Smooth muscle cell of the brain vasculature (primary cell): ENCODE data around the gene ACYP1.

ENCODE experiments used
- DNase-seq: peaks from one replicate; pipeline ENCODE4 v3.0.0-alpha.2; 2012; ENCODE audit warnings: low read depth, low spot score

Gene ACYP1

GRCh38 chr14:75063491-75064204 lies at the start of gene ACYP1:
Gene ACYP1 (minus strand): TSS chr14:75064024. CDS start chr14:75063553, 471 bp downstream.
- DNase-seq, result peak; percentile 61

GRCh38 chr14:75109877-75110276 lies 46.1 kb upstream of the ACYP1 start:
- no peak for DNase-seq

DNA sequence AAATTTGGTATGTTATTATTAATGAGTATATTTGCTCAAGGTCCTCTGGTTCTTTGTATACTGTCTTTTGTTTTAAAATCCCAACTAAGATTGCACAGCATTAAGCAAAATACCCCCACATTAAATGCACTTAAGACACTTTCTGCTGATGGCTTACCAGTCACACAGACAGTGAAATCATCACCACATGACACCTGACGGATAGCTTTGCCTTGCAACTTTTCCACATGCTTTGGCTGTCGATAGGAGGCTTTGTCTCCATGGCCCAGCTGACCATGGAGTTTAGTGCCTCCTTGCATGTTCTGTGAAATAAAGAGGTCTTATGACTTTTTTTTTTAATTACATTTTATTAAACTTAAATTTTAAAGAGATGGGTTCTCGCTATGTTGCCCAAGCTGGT lies 43.4 kb upstream of the ACYP1 start:
- DNase-seq, result no peak

GRCh38 chr14:75101491-75101890 lies 37.7 kb upstream of the ACYP1 start:
- no peak for DNase-seq

DNA sequence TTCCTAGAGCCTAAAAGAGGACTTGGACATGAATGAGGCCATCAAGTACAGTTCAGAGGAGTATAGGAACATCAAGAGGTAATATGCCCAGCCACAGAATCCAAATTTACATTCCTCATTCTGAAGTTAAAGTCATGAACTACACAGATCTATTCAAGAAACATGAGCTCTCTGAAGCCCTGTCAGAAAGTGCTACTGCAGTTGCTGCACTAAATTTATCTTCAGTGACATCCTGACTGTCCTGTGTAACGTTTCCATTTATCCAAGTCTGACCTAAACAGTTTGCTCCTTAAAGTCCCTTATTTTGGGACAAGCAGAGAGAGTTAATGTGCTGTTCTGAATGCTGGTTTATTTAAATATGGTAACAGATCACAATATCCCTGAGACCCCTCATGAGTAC lies 34.9 kb upstream of the ACYP1 start:
- DNase-seq, result no peak

DNA sequence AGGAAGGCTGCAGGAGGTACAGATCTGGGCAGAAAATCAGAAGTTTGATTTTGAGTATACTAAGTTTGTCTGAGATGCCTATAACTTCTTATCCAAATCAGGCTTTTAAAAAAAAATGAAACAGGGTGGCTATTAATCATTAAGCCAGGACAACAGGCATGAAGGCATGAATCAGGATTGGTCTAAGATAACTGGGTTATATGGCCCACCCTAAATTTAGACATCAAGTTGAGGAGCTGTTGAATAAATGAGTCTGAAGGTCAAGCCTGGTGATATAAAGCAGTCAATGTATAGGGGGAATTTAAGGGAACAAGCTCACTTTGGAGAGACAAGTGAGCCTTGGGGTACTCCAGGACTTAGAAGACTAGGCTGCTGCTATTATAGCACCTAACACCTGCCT lies 34.4 kb upstream of the ACYP1 start:
- no peak for DNase-seq

- no peak for DNase-seq
These were observed 33.1 kb upstream of the ACYP1 start for GRCh38 chr14:75096959-75097358.

GRCh38 chr14:75095690-75096089 lies 31.9 kb upstream of the ACYP1 start:
- DNase-seq, result no peak

- DNase-seq, result no peak
These were observed 31.1 kb upstream of the ACYP1 start for GRCh38 chr14:75094896-75095295.

- DNase-seq, result no peak
These were observed 28.9 kb upstream of the ACYP1 start for GRCh38 chr14:75092698-75093097.

DNA sequence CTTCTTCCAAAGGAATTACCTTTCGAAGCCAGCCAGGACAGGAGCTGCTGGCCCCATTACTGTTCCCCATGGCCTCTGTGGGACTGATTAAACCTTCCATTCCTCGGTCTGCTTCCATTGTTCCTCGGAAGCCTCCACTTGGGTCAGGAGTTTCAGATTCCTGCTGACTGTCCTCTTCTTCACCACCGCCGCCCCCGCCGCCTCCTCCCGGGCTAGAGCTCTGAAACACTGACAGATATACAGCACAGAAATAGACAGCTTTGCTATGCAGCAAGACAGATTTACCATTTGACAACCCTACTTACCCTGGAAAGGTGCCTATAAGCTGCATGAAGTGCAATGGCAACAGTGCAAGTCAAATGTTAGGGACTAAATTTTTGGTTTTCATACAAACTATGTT lies 27.4 kb upstream of the ACYP1 start:
- no peak for DNase-seq

DNA sequence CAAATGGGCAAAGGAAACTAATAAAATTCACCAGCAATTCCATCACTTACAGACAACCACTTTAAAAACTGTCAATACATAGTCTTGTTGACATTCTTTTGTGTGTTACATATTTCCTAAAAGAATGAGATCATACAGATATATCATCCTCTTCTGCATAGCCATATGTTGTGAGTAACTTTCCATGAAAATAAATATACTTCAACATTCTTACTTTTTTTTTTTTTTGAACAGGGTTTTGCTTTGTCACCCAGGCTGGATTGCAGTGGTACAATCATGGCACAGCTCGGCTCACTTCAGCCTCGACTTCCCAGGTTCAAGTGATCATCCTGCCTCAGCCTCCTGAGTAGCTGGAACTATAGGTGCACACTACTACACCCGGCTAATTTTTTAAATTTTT lies 26.5 kb upstream of the ACYP1 start:
- DNase-seq, result no peak

DNA sequence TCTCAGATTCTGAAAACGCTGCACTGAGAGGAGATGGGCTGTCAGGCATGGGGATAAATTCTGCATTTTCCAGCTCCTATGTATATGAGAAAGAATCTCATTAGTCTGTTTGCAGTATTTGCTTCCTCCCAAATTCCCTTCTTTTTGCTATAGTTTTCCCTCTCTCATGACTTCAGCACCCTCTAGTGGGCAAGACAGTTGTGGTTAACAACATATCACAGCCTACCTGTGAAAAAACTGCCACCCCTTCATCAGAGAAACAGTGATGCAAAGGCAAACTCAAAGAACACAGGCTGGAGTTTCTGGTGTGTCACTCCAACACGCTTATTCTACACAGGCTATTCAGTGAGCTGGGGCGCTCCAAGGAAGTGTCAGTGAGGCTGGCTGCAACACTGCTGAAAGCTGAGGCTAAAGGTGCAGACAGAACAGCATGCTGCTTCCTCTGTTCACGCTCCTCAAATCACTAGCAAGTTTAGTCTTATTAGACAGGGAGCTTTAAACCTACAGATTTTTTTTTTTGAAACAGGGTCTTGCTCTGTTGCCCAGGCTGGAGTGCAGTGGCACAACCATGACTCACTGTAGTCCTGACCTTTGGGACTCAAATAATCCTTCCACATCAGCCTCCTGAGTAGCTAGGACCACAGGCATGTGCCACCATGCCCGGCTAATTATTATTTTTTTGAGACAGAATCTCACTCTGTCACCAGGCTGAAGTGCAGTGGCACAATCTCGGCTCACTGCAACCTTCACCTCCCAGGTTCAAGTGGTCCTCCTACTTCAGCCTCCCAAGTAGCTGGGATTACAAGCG lies 24.9 kb upstream of the ACYP1 start:
- DNase-seq, result no peak

DNA sequence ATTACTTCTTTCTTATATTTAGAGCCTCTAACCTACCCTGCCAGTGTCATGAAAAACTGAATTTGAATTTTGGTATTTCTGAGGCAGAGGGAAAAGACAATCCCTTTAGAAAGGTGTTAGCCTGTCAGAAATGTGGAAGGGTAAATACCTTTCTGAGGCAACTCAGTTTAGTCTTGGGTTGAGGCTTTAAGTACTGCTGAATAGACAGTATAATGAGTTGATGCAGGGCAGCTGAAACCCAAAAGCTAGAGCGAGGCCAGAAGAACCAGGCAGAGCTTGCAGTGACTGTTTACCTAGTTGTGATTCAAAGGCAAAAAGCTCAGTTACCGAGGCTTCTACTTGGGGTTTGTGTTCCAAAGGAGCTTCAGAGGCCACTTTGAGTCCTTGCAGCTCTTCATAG lies 24.3 kb upstream of the ACYP1 start:
- DNase-seq, result no peak

- DNase-seq, result no peak
These were observed 20.7 kb upstream of the ACYP1 start for GRCh38 chr14:75084513-75084912.

DNA sequence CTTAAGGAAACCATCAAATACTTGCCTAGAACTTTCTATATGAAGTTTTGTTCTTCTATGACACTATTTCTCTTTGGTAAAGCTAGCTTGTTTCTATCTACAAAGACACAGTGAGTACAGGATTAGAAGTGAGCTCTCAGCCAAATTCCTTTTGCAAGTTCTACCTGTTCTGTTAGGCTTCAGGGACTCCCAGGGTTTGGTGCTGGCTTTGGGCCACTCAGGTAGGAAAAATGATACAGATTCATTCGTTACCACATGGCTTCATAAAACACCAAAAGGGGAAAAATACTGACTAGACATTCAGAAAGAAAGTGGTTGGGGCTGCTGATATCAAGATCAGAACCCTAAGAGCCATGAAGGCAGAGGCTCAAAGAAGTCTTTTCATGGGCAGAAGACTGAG lies 19.4 kb upstream of the ACYP1 start:
- no peak for DNase-seq

DNA sequence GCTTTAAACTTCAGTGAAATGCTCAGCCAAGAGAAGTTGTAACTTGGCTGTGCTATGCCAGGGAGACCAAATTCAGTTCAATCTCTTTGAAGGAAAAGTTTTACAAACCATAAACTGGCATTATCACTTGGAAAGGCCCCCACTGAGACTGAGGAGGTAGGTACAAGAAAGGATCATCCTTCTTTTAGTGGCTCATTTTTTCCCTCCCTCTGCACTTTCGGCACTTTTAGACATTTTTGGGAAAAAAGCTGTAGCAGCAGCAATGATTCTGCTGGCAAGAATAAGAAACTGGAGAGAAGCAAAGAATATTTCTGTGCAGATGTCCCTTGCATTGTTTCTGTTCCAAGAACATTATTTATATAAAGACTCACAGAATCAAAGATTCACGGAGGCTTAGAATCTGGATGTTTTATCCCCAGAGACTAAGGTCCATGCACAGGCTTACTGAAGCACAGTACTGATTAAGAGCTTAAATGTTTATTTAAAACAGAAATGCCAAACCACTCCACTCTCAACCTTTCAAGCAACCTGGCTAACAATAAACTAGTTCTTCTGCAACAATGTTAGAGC lies 17.9 kb upstream of the ACYP1 start:
- DNase-seq, result no peak

- DNase-seq, result no peak
These were observed 15.7 kb upstream of the ACYP1 start for GRCh38 chr14:75079521-75079920.

DNA sequence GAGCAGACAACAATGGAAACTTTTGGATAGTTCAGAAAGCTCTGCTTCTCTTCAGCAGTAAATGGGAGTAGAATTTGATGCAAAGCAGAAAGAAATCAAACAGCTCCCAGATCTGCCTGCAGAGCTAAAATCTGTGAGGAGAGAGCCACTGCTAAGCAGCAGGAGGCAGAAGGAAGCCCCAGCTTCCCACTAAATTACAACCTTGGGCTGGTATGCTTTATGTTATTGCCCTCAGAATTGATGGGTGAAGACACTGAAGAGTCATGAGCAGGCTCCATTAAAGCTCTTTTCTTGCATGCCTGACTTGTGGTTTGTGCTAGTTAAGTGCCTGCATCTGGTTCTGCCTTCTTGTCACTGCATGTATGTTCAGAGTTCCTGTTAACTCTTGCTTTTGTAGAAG lies 14.0 kb upstream of the ACYP1 start:
- DNase-seq, result no peak

GRCh38 chr14:75070383-75070782 lies 6.6 kb upstream of the ACYP1 start:
- no peak for DNase-seq

GRCh38 chr14:75069811-75070145 lies 6.0 kb upstream of the ACYP1 start:
- DNase-seq, result no peak

DNA sequence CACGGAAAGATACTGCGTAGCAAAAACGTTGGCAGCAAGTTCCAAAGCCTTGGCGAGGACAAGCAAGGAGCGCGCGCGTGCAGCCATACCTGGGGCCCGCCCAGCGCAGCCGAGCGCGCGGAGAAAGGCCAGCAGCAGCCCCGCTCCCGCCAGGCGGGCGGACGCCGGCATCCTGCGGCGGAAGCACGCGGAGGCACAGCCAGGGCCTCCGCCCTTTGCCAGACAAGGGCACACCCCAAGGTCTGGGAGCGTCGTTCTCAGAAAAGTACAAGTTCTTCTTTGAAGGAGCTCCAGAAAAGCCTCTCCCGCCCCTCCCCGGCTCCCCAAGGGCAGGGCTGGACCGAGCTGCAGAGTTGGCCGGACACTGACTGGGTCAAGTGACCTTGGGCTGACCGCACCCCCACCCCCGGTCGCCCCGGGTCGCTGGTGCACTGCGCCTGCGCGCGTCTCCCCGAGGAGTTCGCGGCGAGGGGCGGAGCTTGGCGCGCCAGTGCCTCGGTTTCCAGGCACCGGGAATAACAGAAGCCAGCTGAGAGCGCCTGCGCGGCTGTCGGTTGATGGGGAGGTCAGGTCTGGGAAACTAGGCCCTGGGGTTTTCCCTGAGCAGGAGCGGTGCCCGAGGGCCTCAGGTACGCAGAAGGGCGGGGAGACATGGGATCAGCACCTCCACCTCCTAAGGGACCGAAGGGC lies 5.4 kb upstream of the ACYP1 start, which contains the start of gene ZC2HC1C:
Gene ZC2HC1C, plus strand, starts transcription at position 521 of the 690 bp plus-strand sequence. CDS start 933 bp downstream, outside the sequence.
- no peak for DNase-seq
